GM18519 (cell line): ENCODE measurements around the gene INVS.
"Not testable (repeated sequence)": the region's sequence is repeated elsewhere in the genome, so short reads cannot be mapped to it uniquely, and the experiment has no call there.

ENCODE experiments used
- ATAC-seq: cut with Tn5 transposase; IDR thresholded peaks from one replicate; pipeline ENCODE4 v1.9.1; 2021; ENCODE audit warnings: mild to moderate bottlenecking, moderate library complexity; ENCODE audit not compliant: unreplicated experiment, low FRiP score

INVS gene, protein sequence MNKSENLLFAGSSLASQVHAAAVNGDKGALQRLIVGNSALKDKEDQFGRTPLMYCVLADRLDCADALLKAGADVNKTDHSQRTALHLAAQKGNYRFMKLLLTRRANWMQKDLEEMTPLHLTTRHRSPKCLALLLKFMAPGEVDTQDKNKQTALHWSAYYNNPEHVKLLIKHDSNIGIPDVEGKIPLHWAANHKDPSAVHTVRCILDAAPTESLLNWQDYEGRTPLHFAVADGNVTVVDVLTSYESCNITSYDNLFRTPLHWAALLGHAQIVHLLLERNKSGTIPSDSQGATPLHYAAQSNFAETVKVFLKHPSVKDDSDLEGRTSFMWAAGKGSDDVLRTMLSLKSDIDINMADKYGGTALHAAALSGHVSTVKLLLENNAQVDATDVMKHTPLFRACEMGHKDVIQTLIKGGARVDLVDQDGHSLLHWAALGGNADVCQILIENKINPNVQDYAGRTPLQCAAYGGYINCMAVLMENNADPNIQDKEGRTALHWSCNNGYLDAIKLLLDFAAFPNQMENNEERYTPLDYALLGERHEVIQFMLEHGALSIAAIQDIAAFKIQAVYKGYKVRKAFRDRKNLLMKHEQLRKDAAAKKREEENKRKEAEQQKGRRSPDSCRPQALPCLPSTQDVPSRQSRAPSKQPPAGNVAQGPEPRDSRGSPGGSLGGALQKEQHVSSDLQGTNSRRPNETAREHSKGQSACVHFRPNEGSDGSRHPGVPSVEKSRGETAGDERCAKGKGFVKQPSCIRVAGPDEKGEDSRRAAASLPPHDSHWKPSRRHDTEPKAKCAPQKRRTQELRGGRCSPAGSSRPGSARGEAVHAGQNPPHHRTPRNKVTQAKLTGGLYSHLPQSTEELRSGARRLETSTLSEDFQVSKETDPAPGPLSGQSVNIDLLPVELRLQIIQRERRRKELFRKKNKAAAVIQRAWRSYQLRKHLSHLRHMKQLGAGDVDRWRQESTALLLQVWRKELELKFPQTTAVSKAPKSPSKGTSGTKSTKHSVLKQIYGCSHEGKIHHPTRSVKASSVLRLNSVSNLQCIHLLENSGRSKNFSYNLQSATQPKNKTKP

GRCh38 chr9:100098887-100099721 lies at the start of gene INVS, which contains the start of gene ERP44:
Gene INVS, plus strand, starts transcription at chr9:100099243. Its CDS starts 5,279 bp downstream, at chr9:100104522.
Gene ERP44, minus strand, starts transcription at chr9:100099000. Its CDS starts 160 bp downstream, at chr9:100098840.
- peak; percentile 89 for ATAC-seq

- ATAC-seq, result no peak
Measured at GRCh38 chr9:100049551-100049950, 49.5 kb upstream of the INVS start.

- ATAC-seq, result no peak
Measured at GRCh38 chr9:100052375-100052774, 46.7 kb upstream of the INVS start.

GRCh38 chr9:100056561-100056960 lies 42.5 kb upstream of the INVS start:
- ATAC-seq, result no peak

- no peak for ATAC-seq
Measured at GRCh38 chr9:100057624-100058023, 41.4 kb upstream of the INVS start.

GRCh38 chr9:100058699-100059579 lies 40.1 kb upstream of the INVS start:
- ATAC-seq, result peak; percentile 74

DNA sequence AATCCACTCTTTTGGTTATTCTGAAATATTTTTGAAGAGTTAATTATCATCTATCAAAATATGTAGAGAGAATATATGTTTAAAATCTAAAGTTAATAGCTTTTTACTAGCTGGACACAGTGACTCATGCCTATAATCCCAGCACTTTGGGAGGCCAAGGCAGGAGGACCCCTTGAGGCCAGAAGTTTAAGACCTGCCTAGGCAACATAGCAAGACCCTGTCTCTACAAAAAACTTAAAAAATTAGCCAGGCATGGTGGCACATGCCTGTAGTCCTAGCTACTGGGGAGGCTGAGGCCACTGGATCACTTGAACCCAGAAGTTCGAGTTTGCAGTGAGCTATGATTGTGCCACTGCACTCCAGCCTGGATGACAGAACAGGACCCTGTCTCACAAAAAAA lies 36.4 kb upstream of the INVS start:
- not testable (repeated sequence) for ATAC-seq

- ATAC-seq, result no peak
Measured at GRCh38 chr9:100063185-100063584, 35.9 kb upstream of the INVS start.

DNA sequence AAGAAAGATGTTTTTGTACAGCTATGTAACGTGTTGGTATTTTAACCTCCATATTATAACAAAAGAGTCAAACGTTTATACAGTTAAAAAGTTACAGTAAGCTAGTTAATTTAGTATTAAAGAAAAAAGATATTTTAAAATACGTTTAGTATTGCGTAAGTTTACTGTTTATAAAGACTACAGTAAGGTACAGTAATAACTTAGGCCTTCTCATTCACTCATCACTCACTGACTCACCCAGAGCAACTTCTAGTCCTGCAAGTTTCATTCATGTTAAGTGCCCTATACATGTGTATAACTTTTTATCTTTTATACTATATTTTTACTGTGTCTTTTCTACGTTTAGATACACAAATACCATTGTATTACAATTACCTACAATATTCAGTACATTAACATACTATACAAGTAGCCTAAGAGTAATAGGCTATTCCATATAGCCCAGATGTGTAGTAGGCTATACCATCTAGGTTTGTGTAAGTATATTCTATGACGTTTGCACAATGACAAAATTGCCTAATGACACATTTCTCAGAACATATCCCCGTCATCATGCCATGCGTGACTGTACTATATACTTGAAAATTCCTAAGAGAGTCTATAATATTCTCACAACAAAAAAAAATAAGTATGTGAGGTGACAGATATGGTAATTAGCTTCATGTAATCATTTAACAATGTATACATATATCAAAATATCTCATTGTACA lies 34.0 kb upstream of the INVS start:
- ATAC-seq, result no peak

GRCh38 chr9:100066539-100066938 lies 32.5 kb upstream of the INVS start:
- no peak for ATAC-seq

DNA sequence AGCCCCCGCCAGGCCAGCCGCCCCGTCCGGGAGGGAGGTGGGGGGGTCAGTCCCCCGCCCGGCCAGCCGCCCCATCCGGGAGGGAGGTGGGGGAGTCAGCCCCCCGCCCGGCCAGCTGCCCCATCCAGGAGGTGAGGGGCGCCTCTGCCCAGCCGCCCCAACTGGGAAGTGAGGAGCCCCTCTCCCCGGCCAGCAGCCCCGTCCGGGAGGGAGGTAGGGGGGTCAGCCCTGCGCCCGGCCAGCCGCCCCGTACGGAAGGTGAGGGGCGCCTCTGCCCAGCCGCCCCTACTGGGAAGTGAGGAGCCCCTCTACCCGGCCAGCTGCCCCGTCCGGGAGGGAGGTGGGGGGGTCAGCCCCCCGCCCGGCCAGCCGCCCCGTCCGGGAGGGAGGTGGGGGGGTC lies 31.1 kb upstream of the INVS start:
- not testable (repeated sequence) for ATAC-seq

GRCh38 chr9:100069068-100069467 lies 30.0 kb upstream of the INVS start:
- not testable (repeated sequence) for ATAC-seq

DNA sequence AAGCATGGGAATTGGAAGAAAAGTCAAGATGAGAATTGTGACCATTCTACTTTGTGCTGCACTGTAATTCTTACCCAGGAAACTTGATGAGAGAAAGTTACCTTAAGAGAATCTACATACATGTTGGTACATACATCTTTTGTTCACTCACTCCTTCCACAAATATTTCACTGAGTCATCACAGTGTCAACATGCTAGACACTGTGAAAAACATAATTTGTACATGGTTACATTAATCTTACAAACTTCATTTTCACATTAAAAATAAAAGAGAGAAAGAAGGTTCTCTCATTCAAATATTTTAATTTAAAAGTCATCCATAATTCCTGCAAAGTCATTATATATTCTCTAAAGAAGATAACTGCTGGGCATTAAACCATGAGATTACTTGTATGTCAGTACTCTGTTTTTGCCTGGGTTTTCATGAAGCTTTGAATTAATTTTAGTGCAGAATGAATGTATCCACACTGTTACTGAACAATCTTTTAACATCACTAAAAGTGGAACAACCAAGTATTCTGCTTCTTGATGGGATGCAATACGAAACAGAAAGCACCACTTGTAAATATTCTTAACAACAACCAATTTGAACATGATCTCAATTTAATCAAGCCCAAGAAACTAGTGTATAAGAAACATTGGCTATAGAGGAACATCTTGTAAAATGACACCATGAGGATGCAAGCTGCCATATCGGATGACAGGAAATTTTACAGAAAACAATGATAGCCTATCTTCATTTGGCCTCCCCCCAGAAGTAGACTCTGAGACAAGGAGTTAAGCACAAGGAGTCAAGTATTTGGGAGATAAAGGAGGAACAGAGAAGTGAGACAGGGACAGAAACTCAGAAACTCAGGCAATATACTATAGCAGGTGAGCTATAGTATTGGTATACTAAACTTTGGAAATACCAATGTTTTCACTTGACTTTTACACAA lies 28.7 kb upstream of the INVS start:
- ATAC-seq, result no peak

- no peak for ATAC-seq
Measured at GRCh38 chr9:100071271-100071670, 27.8 kb upstream of the INVS start.

GRCh38 chr9:100072805-100073204 lies 26.2 kb upstream of the INVS start:
- no peak for ATAC-seq

- ATAC-seq, result no peak
Measured at GRCh38 chr9:100074093-100074492, 24.9 kb upstream of the INVS start.

DNA sequence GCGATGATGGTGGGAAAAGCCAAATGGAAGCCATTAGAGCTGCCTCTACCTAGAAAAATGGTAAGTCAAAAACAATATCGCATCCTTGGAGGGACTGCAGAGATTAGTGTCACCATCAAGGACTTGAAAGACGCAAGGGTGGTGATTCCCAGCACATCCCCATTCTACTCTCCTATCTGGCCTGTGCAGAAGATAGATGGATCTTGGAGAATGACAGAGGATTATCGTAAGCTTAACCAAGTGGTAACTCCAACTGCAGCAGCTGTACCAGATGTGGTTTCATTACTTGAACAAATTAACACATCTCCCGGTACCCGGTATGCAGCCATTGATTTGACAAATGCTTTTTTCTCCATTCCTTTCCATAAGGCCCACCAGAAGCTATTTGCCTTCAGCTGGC lies 24.1 kb upstream of the INVS start:
- ATAC-seq, result no peak
